CD4-positive, alpha-beta T cell (primary cell): ENCODE results near the gene S100A14. TPM values are rescaled to one million over a fixed set of nuclear protein-coding genes. Genes with fewer than 3 reads are reported as not detected.

Source experiments
- ATAC-seq: fragments of 200-7000 bp; cut with Tn5 transposase; one replicate; pipeline ENCODE4 v1.10.0; 2022; ENCODE audit warnings: mild to moderate bottlenecking; ENCODE audit not compliant: poor library complexity
- CTCF ChIA-PET: fragments of 350-600 bp; sonication (Branson Sonifier 250); formaldehyde crosslinking; loops from one replicate; lab custom pipeline; 2021; ENCODE audit warnings: antibody characterized with exemption, inconsistent platforms; lab: Charles Lee
- POLR2A ChIA-PET: fragments of 350-600 bp; sonication (Branson Sonifier 250); formaldehyde crosslinking; loops from one replicate; lab custom pipeline; 2021; ENCODE audit warnings: antibody characterized with exemption, inconsistent platforms; lab: Charles Lee
- DNase-seq, 14 experiments: peaks; one replicate each; pipeline ENCODE4 v3.0.0-alpha.2; 2013 to 2020; ENCODE audit warnings: mixed read lengths in 2 of 14
- H3K27ac ChIP-seq, 2 donors: one replicate each; pipeline versions ENCODE4 v1.5.1 to v1.7.0; 2013; ENCODE audit warnings: low read length in 2 of 2, low read depth in 1 of 2, mild to moderate bottlenecking in 1 of 2
- H3K27me3 ChIP-seq, 2 experiments: 1 replicate in 1 of 2; 2 replicates in 1 of 2; pipeline versions ENCODE4 v1.6.1 to v1.7.0; 2013; ENCODE audit warnings: low read length in 2 of 2, control low read depth in 1 of 2, mild to moderate bottlenecking in 1 of 2, moderate library complexity in 1 of 2; ENCODE audit not compliant: insufficient read depth in 2 of 2, control insufficient read depth in 1 of 2
- H3K36me3 ChIP-seq: one replicate; pipeline ENCODE4 v1.6.1; 2013; ENCODE audit warnings: low read length, control low read depth; ENCODE audit not compliant: insufficient read depth
- H3K4me1 ChIP-seq: one replicate; pipeline ENCODE4 v1.6.1; 2013; ENCODE audit warnings: low read length, control low read depth; ENCODE audit not compliant: insufficient read depth
- H3K4me3 ChIP-seq: one replicate; pipeline ENCODE4 v1.5.1; 2013; ENCODE audit warnings: mild to moderate bottlenecking, low read length, moderate library complexity
- H3K9me3 ChIP-seq, 2 experiments: 1 replicate in 1 of 2; 2 replicates in 1 of 2; pipeline versions ENCODE4 v1.6.1 to v1.7.0; 2013; ENCODE audit warnings: low read length in 2 of 2, mild to moderate bottlenecking in 2 of 2, control low read depth in 1 of 2, moderate library complexity in 1 of 2; ENCODE audit not compliant: control insufficient read depth in 1 of 2, insufficient read depth in 1 of 2
- H3K27ac Mint-ChIP-seq: one replicate; pipeline ENCODE4 v1.8.0; 2020; ENCODE audit warnings: mixed read lengths
- H3K27me3 Mint-ChIP-seq: one replicate; pipeline ENCODE4 v1.8.0; 2021; ENCODE audit warnings: mixed read lengths
- H3K36me3 Mint-ChIP-seq: one replicate; pipeline ENCODE4 v1.8.0; 2021; ENCODE audit warnings: low read depth, mixed read lengths
- H3K4me1 Mint-ChIP-seq: one replicate; pipeline ENCODE4 v1.8.0; 2021; ENCODE audit warnings: low read depth, mixed read lengths
- H3K4me3 Mint-ChIP-seq: one replicate; pipeline ENCODE4 v1.8.0; 2020; ENCODE audit warnings: mild to moderate bottlenecking, mixed read lengths
- H3K9me3 Mint-ChIP-seq: one replicate; pipeline ENCODE4 v1.8.0; 2020; ENCODE audit warnings: mixed read lengths
- CTCF ChIP-seq: fragments of 200-600 bp; IDR thresholded peaks from one replicate; pipeline ENCODE4 v1.8.0; 2022; ENCODE audit warnings: antibody characterized with exemption, mild to moderate bottlenecking
- intact Hi-C, 2 experiments: fragments of 100-400 bp; cut with DNase I in 1 of 2; cut with micrococcal nuclease in 1 of 2; formaldehyde crosslinking; loops; one replicate each; pipeline versions ENCODE4 v1.15.1 to v1.9.0; 2023 to 2025; cut with DNase I, micrococcal nuclease
- total RNA-seq, 174 experiments: library from RNA in 2 of 174; stranded (reverse) in 2 of 174; gene quantifications; one replicate each; pipeline ENCODE4 v1.2.3 and lab custom pipeline; 2021 to 2026

S100A14 gene
- total RNA-seq, 2 experiments from 2014 or later: not detected

- intact Hi-C loops: loop anchor here (1.0 to 5.0 kb wide), 3 partner anchors 45 to 107 kb away; no protein-coding TSS in a partner anchor
- no peaks in the 10 kb centered on the region for H3K9me3 Mint-ChIP-seq
- TF ChIP-seq CTCF: no peak
- DNase-seq: no peak
- ATAC-seq: no peak
- Histone ChIP-seq H3K4me3 (no peak overlapping the region), H3K4me1 (peaks cover 7% of the 10 kb centered on the region), H3K27ac (no peak overlapping the region), H3K36me3 (no peaks in the 10 kb centered on the region), H3K9me3 (no peaks in the 10 kb centered on the region), H3K27me3 (no peaks in the 10 kb centered on the region)
- H3K4me1 Mint-ChIP-seq: peaks cover 5% of the 10 kb centered on the region
- H3K27ac Mint-ChIP-seq: no peak overlapping the region
- H3K4me3 Mint-ChIP-seq: no peak overlapping the region
- ChIA-PET POLR2A (no interaction called here), CTCF (interaction anchor here (1.3 to 1.5 kb wide), 2 partner anchors 9 to 106 kb away, joined by 3 read pairs; no protein-coding TSS in a partner anchor)
- no peaks in the 10 kb centered on the region for H3K27me3 Mint-ChIP-seq
- H3K36me3 Mint-ChIP-seq: no peaks in the 10 kb centered on the region
These were observed 789 bp upstream of the S100A14 start for GRCh38 chr1:153616917-153617311.

- peaks cover 5% of the 10 kb centered on the region for H3K4me1 Mint-ChIP-seq
- H3K27me3 Mint-ChIP-seq: no peaks in the 10 kb centered on the region
- no peak overlapping the region for H3K27ac ChIP-seq
- no peaks in the 10 kb centered on the region for H3K9me3 ChIP-seq
- no peak overlapping the region for H3K4me3 ChIP-seq
- no peak overlapping the region for H3K4me3 Mint-ChIP-seq
- CTCF ChIA-PET: no interaction called here
- no peak for TF ChIP-seq CTCF
- H3K27ac Mint-ChIP-seq: no peak overlapping the region
- H3K36me3 ChIP-seq: no peaks in the 10 kb centered on the region
- no peaks in the 10 kb centered on the region for H3K36me3 Mint-ChIP-seq
- intact Hi-C loops: loop anchor here in 1 of 2 experiments (5.0 kb wide), 1 partner anchor 43 kb away; no protein-coding TSS in a partner anchor
- POLR2A ChIA-PET: no interaction called here
- H3K9me3 Mint-ChIP-seq: no peaks in the 10 kb centered on the region
- DNase-seq: no peak
- H3K4me1 ChIP-seq: peaks cover 7% of the 10 kb centered on the region
- ATAC-seq: no peak
- H3K27me3 ChIP-seq: no peaks in the 10 kb centered on the region
These were observed 719 bp downstream of the S100A14 start for GRCh38 chr1:153615406-153615805.

GRCh38 chr1:153614906-153615305, 1.2 kb downstream of the S100A14 start:
- Histone ChIP-seq H3K27me3 (no peaks in the 10 kb centered on the region), H3K36me3 (no peaks in the 10 kb centered on the region), H3K27ac (no peak overlapping the region), H3K9me3 (no peaks in the 10 kb centered on the region), H3K4me3 (no peak overlapping the region), H3K4me1 (peaks cover 7% of the 10 kb centered on the region)
- Mint-ChIP-seq H3K27ac (no peak overlapping the region), H3K36me3 (no peaks in the 10 kb centered on the region), H3K27me3 (no peaks in the 10 kb centered on the region), H3K9me3 (no peaks in the 10 kb centered on the region), H3K4me1 (peaks cover 5% of the 10 kb centered on the region), H3K4me3 (no peak overlapping the region)
- intact Hi-C loops: loop anchor here in 1 of 2 experiments (5.0 kb wide), 1 partner anchor 43 kb away; no protein-coding TSS in a partner anchor
- DNase-seq (no peak), ATAC-seq (no peak)
- POLR2A ChIA-PET: interaction anchor here (1.0 kb wide), 1 partner anchor 19 kb away, joined by 3 read pairs; the partner anchor contains the start of gene CHTOP
- CTCF ChIA-PET: no interaction called here
- no peak for TF ChIP-seq CTCF
